GM23338 (cell line): Measurements from ENCODE around the gene EML4. TPM values are rescaled to one million over a fixed set of nuclear protein-coding genes. Genes with fewer than 3 reads are reported as not detected.

Experiments
- ATAC-seq: fragments of 200-7000 bp; cut with Tn5 transposase; 3 replicates; pipeline ENCODE4 v1.9.1; 2020
- DNase-seq: peaks from one replicate; pipeline ENCODE4 v3.0.0-alpha.2; 2015; ENCODE audit warnings: low spot score
- H2AFZ ChIP-seq: fragments of 200-600 bp; sonication (generic); 2 replicates; pipeline ENCODE4 v1.8.0; 2016; ENCODE audit warnings: antibody characterized with exemption, mild to moderate bottlenecking, moderate library complexity
- H3F3A ChIP-seq: fragments of 200-600 bp; sonication (generic); replicated peaks from 2 replicates; pipeline ENCODE4 v1.8.0; 2017; ENCODE audit warnings: antibody characterized with exemption, mixed run types, low read depth
- H3K27ac ChIP-seq: fragments of 200-600 bp; sonication (generic); 2 replicates; pipeline ENCODE4 v1.6.1; 2016; ENCODE audit warnings: low read depth
- H3K27me3 ChIP-seq: fragments of 200-600 bp; sonication (generic); 2 replicates; pipeline ENCODE4 v1.8.0; 2016; ENCODE audit warnings: mild to moderate bottlenecking, mixed run types, moderate library complexity; ENCODE audit not compliant: insufficient read depth
- H3K36me3 ChIP-seq: fragments of 200-600 bp; sonication (generic); 2 replicates; pipeline ENCODE4 v1.8.0; 2016; ENCODE audit warnings: mild to moderate bottlenecking; ENCODE audit not compliant: insufficient read depth
- H3K4me1 ChIP-seq: fragments of 200-600 bp; sonication (generic); 2 replicates; pipeline ENCODE4 v1.8.0; 2016; ENCODE audit warnings: mild to moderate bottlenecking, moderate library complexity; ENCODE audit not compliant: insufficient read depth
- H3K4me2 ChIP-seq: fragments of 200-600 bp; sonication (generic); 2 replicates; pipeline ENCODE4 v1.7.1; 2017; ENCODE audit warnings: mixed run types
- H3K4me3 ChIP-seq: fragments of 200-600 bp; sonication (generic); 2 replicates; pipeline ENCODE4 v1.6.1; 2016; ENCODE audit warnings: mixed run types
- H3K79me2 ChIP-seq: fragments of 200-600 bp; sonication (generic); replicated peaks from 2 replicates; pipeline ENCODE4 v1.8.0; 2017; ENCODE audit warnings: mild to moderate bottlenecking; ENCODE audit not compliant: insufficient read depth
- H3K9me2 ChIP-seq: fragments of 200-600 bp; sonication (generic); 2 replicates; pipeline ENCODE4 v1.8.0; 2017; ENCODE audit not compliant: insufficient read depth
- H4K20me1 ChIP-seq: fragments of 200-600 bp; sonication (generic); replicated peaks from 2 replicates; pipeline ENCODE4 v1.8.0; 2017; ENCODE audit warnings: mild to moderate bottlenecking; ENCODE audit not compliant: insufficient read depth
- H3K27ac Mint-ChIP-seq: 2 replicates; pipeline ENCODE4 v1.8.0; 2020; ENCODE audit warnings: inconsistent platforms, mild to moderate bottlenecking, moderate library complexity, mixed read lengths
- H3K27me3 Mint-ChIP-seq: 3 replicates; pipeline ENCODE4 v1.8.0; 2022; ENCODE audit warnings: low read depth, mild to moderate bottlenecking, moderate library complexity, mixed read lengths, inconsistent platforms; ENCODE audit not compliant: insufficient read depth, poor library complexity
- H3K36me3 Mint-ChIP-seq: 3 replicates; pipeline ENCODE4 v1.8.0; 2021; ENCODE audit warnings: low read depth, mild to moderate bottlenecking, inconsistent platforms, moderate library complexity, mixed read lengths
- H3K4me1 Mint-ChIP-seq: 3 replicates; pipeline ENCODE4 v1.8.0; 2020; ENCODE audit warnings: mild to moderate bottlenecking, inconsistent platforms, mixed read lengths
- H3K4me3 Mint-ChIP-seq: 3 replicates; pipeline ENCODE4 v1.8.0; 2021; ENCODE audit warnings: moderate library complexity, mild to moderate bottlenecking, inconsistent platforms, mixed read lengths
- H3K9me3 Mint-ChIP-seq: 3 replicates; pipeline ENCODE4 v1.8.0; 2020; ENCODE audit warnings: moderate library complexity, mild to moderate bottlenecking, inconsistent platforms, mixed read lengths
- EZH2 ChIP-seq: fragments of 200-600 bp; sonication (generic); IDR thresholded peaks from one replicate; pipeline ENCODE4 v1.8.0; 2017; ENCODE audit warnings: antibody characterized with exemption, mild to moderate bottlenecking, low read depth; ENCODE audit not compliant: unreplicated experiment
- EZH2phosphoT487 ChIP-seq: fragments of 200-600 bp; sonication (generic); IDR thresholded peaks from one replicate; pipeline ENCODE4 v1.8.1; 2018; ENCODE audit warnings: antibody characterized with exemption; ENCODE audit not compliant: unreplicated experiment
- NANOG ChIP-seq: IDR thresholded peaks from 2 replicates; pipeline ENCODE4 v1.6.1; 2016; ENCODE audit warnings: antibody characterized with exemption, borderline replicate concordance
- POLR2AphosphoS5 ChIP-seq: IDR thresholded peaks from 2 replicates; pipeline ENCODE4 v1.6.1; 2016; ENCODE audit warnings: antibody characterized with exemption, low read depth
- REST ChIP-seq: IDR thresholded peaks from one replicate; pipeline ENCODE4 v1.6.1; 2018; ENCODE audit warnings: antibody characterized with exemption; ENCODE audit not compliant: unreplicated experiment
- ZNF114 ChIP-seq: fragments of 250-450 bp; sonication (Bioruptor Pico); IDR thresholded peaks from 2 replicates; pipeline ENCODE4 v1.5.0; 2020; ENCODE audit warnings: mild to moderate bottlenecking, moderate library complexity
- ZNF331 ChIP-seq: fragments of 250-450 bp; sonication (Bioruptor Pico); IDR thresholded peaks from 2 replicates; pipeline ENCODE4 v1.5.0; 2020; ENCODE audit warnings: low read depth, mild to moderate bottlenecking, moderate library complexity
- polyA plus RNA-seq: library from polyadenylated mRNA; unstranded; fragments of >200 nt; fragmentation: Nextera tagmentation; extraction: Ambion mirVana; gene quantifications from 2 replicates; pipeline ENCODE4 v1.2.1, GENCODE V29; 2016
- total RNA-seq: library from RNA; depleted of rRNA; stranded (reverse); fragments of >200 nt; shearing (Covaris generic); gene quantifications from 2 replicates; pipeline ENCODE4 v1.2.3, GENCODE V29; 2014
- TF ChIP-seq, protein P1 (sequence below): fragments of 250-450 bp; sonication (Bioruptor Pico); IDR thresholded peaks from 2 replicates; pipeline ENCODE4 v1.5.0; 2020; ENCODE audit warnings: mild to moderate bottlenecking, moderate library complexity

Gene EML4
- total and polyA plus RNA-seq, 2 experiments from 2014 or later: 65.3 to 115 TPM

GRCh38 chr2:42261518-42262195 lies 92.5 kb downstream of the EML4 start (continued):
- TF ChIP-seq EZH2phosphoT487 (no peak), ZNF331 (no peak), EZH2 (no peak), POLR2AphosphoS5 (no peak), NANOG (no peak), ZNF114 (no peak)
- TF ChIP-seq, protein P1, sequence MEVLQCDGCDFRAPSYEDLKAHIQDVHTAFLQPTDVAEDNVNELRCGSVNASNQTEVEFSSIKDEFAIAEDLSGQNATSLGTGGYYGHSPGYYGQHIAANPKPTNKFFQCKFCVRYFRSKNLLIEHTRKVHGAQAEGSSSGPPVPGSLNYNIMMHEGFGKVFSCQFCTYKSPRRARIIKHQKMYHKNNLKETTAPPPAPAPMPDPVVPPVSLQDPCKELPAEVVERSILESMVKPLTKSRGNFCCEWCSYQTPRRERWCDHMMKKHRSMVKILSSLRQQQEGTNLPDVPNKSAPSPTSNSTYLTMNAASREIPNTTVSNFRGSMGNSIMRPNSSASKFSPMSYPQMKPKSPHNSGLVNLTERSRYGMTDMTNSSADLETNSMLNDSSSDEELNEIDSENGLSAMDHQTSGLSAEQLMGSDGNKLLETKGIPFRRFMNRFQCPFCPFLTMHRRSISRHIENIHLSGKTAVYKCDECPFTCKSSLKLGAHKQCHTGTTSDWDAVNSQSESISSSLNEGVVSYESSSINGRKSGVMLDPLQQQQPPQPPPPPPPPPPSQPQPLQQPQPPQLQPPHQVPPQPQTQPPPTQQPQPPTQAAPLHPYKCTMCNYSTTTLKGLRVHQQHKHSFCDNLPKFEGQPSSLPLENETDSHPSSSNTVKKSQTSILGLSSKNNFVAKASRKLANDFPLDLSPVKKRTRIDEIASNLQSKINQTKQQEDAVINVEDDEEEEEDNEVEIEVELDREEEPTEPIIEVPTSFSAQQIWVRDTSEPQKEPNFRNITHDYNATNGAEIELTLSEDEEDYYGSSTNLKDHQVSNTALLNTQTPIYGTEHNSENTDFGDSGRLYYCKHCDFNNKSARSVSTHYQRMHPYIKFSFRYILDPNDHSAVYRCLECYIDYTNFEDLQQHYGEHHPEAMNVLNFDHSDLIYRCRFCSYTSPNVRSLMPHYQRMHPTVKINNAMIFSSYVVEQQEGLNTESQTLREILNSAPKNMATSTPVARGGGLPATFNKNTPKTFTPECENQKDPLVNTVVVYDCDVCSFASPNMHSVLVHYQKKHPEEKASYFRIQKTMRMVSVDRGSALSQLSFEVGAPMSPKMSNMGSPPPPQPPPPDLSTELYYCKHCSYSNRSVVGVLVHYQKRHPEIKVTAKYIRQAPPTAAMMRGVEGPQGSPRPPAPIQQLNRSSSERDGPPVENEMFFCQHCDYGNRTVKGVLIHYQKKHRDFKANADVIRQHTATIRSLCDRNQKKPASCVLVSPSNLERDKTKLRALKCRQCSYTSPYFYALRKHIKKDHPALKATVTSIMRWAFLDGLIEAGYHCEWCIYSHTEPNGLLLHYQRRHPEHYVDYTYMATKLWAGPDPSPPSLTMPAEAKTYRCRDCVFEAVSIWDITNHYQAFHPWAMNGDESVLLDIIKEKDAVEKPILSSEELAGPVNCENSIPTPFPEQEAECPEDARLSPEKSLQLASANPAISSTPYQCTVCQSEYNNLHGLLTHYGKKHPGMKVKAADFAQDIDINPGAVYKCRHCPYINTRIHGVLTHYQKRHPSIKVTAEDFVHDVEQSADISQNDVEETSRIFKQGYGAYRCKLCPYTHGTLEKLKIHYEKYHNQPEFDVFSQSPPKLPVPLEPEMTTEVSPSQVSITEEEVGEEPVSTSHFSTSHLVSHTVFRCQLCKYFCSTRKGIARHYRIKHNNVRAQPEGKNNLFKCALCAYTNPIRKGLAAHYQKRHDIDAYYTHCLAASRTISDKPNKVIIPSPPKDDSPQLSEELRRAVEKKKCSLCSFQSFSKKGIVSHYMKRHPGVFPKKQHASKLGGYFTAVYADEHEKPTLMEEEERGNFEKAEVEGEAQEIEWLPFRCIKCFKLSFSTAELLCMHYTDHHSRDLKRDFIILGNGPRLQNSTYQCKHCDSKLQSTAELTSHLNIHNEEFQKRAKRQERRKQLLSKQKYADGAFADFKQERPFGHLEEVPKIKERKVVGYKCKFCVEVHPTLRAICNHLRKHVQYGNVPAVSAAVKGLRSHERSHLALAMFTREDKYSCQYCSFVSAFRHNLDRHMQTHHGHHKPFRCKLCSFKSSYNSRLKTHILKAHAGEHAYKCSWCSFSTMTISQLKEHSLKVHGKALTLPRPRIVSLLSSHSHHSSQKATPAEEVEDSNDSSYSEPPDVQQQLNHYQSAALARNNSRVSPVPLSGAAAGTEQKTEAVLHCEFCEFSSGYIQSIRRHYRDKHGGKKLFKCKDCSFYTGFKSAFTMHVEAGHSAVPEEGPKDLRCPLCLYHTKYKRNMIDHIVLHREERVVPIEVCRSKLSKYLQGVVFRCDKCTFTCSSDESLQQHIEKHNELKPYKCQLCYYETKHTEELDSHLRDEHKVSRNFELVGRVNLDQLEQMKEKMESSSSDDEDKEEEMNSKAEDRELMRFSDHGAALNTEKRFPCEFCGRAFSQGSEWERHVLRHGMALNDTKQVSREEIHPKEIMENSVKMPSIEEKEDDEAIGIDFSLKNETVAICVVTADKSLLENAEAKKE (CRISPR knock-in tag): no peak

- DNase-seq (no peak), ATAC-seq (no peak)
- Histone ChIP-seq H2AFZ (no peak overlapping the region), H3K27ac (no peak overlapping the region), H3F3A (no peaks in the 10 kb centered on the region), H3K36me3 (no peaks in the 10 kb centered on the region), H3K4me2 (no peak overlapping the region), H3K9me2 (no peaks in the 10 kb centered on the region), H3K79me2 (no peaks in the 10 kb centered on the region), H3K4me1 (no peaks in the 10 kb centered on the region), H3K4me3 (no peak overlapping the region), H3K27me3 (no peaks in the 10 kb centered on the region), H4K20me1 (no peaks in the 10 kb centered on the region)
- Mint-ChIP-seq H3K27ac (no peak overlapping the region), H3K9me3 (no peaks in the 10 kb centered on the region), H3K4me1 (peaks cover 2% of the 10 kb centered on the region; the same call in 1 of the 3 replicates), H3K4me3 (no peak overlapping the region), H3K36me3 (peaks cover 6% of the 10 kb centered on the region; the same call in 2 of the 3 replicates), H3K27me3 (peaks cover 2% of the 10 kb centered on the region)
- TF ChIP-seq ZNF114 (no peak), EZH2 (no peak), REST (no peak)
Observed at GRCh38 chr2:42266236-42266635, 97.1 kb downstream of the EML4 start.
